NB4 (cell line): ENCODE measurements around the gene KRCC1.

Source experiments
- MAX ChIP-seq: IDR thresholded peaks from 2 replicates; pipeline ENCODE4 v1.6.1; 2011; ENCODE audit warnings: low read depth, low read length
- POLR2A ChIP-seq: IDR thresholded peaks from 2 replicates; pipeline ENCODE4 v1.6.1; 2011; ENCODE audit warnings: mild to moderate bottlenecking; ENCODE audit not compliant: insufficient read length; ENCODE audit errors: extremely low read depth
- TF ChIP-seq, protein P1 (sequence below): IDR thresholded peaks from one replicate; pipeline ENCODE4 v1.5.1; 2012; ENCODE audit warnings: low read depth, low read length

- TF ChIP-seq, protein P1, sequence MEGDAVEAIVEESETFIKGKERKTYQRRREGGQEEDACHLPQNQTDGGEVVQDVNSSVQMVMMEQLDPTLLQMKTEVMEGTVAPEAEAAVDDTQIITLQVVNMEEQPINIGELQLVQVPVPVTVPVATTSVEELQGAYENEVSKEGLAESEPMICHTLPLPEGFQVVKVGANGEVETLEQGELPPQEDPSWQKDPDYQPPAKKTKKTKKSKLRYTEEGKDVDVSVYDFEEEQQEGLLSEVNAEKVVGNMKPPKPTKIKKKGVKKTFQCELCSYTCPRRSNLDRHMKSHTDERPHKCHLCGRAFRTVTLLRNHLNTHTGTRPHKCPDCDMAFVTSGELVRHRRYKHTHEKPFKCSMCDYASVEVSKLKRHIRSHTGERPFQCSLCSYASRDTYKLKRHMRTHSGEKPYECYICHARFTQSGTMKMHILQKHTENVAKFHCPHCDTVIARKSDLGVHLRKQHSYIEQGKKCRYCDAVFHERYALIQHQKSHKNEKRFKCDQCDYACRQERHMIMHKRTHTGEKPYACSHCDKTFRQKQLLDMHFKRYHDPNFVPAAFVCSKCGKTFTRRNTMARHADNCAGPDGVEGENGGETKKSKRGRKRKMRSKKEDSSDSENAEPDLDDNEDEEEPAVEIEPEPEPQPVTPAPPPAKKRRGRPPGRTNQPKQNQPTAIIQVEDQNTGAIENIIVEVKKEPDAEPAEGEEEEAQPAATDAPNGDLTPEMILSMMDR, result no peak
- TF ChIP-seq POLR2A, result no peak
- no peak for TF ChIP-seq MAX
Observed at GRCh38 chr2:88078643-88079172, 23.1 kb upstream of the KRCC1 start.
